Caki2 (cell line): Measurements from ENCODE around the gene ANO9. TPM values are rescaled to one million over a fixed set of nuclear protein-coding genes. Genes with fewer than 3 reads are reported as not detected.
"Not testable (repeated sequence)": the region's sequence is repeated elsewhere in the genome, so short reads cannot be mapped to it uniquely, and the experiment has no call there.

Experiments
- DNase-seq: peaks from one replicate; pipeline ENCODE4 v3.0.0-alpha.2; 2015; ENCODE audit warnings: low read depth
- in situ Hi-C: cut with HindIII; loops from 2 replicates; pipeline ENCODE4 v1.10.0; 2016; ENCODE audit warnings: low sequenced_read_pairs, low pct_unique_long_range_greater_than_20kb, mixed read lengths
- total RNA-seq: library from RNA; depleted of rRNA; stranded (reverse); fragments of >200 nt; shearing (Covaris generic); gene quantifications from 2 replicates; pipeline ENCODE4 v1.2.3, GENCODE V29; 2014; ENCODE audit warnings: low replicate concordance

ANO9 gene
- total RNA-seq, 1 experiment from 2014 or later, result not detected

DNA sequence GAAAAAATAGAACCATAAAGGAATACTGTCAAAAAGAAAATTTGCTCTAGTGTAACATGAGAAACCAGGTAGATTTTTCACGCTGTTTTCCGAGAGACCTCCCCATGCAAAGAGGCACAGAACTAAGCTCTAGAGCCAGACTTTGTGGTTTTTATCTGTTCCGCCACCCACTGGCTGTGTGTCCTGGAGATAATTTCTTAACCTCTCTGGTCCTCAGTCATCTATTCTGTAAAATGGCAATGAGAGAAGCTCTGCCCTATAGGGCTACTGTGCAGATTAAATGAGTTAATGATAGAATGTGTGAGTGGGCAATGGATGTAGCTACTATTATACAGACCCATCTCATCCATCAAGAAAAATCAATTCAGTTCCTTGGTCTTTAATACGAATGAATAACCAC is 17.6 kb downstream of the ANO9 start:
- no peak for DNase-seq
- in situ Hi-C loops, result no loop called here

DNA sequence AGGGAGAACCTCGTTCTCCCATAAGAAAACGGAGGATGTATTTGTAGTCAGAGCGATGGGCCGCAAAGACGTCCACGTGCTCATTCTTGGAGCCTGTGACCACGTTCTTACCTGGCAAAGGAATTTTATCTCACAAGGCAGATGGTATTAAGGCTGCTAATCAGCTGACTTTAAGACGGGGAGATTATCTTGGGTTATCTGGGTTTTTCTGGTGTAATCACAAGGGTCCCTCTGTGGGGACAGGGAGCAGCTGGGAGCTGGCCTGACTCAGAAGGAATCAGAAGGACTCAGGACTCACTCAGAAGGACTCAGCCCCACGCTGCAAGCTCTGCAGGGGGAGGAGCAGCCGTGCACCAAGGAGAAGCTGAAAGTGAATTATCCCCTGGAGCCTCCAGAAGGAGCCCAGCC is 19.6 kb downstream of the ANO9 start:
- in situ Hi-C loops, result no loop called here
- DNase-seq, result no peak

DNA sequence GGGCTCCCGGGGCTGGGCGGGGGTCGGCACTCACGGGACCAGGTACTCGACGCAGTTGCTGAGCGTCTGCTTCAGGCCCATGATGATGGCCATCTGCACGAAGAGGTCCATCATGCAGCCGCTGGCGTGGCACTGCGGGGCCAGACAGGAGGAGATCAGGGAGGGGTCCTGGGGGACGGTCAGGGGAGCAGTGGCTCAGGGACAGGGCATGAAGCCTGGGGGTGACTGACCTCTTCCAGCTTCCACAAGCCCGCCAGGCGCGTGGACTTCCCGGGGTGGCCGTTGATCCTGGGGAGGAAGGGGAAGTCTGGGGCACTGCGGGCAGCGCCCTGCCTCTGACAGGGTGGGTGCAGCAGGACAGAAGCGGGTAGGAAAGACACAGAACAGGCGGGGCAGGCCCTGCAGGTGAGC is 20.9 kb downstream of the ANO9 start:
- in situ Hi-C loops, result no loop called here
- no peak for DNase-seq

DNA sequence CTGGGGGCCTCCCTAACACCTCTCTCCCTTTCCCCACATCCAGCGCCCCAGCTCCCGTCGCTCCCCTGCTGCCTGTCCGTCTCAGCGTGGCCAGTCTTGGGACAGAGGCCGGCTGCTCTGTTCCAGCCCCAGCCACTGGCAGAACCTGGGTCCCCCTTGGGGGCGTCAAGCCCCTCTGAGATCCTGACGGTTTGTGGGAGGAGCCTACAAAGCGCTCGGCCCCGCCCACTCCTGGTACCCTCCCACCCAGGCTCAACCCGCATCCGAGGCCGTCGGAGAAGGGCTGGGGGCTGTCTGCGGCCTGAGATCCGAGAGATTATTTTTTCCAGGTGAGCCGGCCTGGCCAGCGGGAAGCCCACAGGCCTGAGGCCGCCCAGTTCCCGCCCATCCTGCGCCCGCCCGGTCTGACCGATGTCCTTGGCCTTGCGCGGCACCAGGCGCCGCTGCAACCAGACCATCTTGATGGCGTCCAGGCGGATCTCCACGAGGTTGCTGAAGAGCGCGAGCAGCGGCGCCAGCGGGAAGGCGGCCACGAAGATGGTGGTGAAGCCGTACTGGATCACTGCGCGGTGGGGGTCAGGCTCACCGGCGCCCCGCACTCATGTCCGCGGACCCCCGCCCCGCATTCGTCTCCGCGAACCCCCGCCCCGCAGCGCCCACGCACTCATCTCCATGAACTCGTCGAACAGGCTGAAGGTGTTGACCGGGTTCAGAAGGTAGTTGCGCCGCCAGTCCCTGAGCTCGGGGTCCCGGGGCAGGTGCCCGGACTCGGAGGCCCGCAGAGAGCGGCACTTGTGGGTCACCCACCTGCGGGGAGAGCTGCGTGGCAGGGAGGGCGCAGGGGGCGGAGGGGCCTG is 21.5 kb downstream of the ANO9 start:
- DNase-seq, result no peak
- in situ Hi-C loops, result no loop called here

DNA sequence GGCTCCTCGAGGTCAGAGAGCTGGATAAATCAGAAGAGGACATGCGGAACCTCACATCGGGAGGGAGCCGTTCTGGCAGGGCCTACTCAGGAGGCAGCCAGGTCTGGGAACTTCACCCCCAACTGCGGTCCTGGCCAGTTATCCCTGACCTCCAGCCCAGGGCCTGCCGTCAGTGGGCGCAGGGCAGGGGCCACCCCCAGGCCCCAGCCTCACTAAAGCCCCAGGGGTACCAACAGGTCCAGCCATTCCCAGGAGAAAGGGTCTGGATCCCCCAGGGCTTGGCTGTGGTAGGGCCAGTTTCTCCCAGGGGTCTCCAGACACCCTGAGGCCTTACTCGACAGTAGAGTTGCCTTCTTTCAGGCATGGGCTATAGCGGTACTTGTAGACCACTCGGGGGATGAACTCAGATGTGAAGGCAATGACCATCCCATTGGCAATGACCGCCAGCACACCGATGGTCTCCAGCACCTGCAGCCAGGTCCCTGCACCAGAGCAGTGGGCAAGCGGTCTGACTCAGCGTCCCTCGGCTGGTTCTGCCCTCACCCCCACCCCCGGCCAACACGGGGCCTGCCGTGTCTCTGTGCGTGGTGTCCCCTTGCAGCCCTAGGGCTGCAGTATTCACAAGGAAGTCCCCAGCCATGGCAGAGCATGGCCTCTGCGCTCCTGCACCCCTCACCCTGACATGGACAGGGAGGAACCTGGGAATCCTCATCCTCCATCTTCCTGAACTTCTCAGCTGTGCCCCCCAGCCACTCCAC is 22.4 kb downstream of the ANO9 start:
- DNase-seq, result no peak
- in situ Hi-C loops, result no loop called here

DNA sequence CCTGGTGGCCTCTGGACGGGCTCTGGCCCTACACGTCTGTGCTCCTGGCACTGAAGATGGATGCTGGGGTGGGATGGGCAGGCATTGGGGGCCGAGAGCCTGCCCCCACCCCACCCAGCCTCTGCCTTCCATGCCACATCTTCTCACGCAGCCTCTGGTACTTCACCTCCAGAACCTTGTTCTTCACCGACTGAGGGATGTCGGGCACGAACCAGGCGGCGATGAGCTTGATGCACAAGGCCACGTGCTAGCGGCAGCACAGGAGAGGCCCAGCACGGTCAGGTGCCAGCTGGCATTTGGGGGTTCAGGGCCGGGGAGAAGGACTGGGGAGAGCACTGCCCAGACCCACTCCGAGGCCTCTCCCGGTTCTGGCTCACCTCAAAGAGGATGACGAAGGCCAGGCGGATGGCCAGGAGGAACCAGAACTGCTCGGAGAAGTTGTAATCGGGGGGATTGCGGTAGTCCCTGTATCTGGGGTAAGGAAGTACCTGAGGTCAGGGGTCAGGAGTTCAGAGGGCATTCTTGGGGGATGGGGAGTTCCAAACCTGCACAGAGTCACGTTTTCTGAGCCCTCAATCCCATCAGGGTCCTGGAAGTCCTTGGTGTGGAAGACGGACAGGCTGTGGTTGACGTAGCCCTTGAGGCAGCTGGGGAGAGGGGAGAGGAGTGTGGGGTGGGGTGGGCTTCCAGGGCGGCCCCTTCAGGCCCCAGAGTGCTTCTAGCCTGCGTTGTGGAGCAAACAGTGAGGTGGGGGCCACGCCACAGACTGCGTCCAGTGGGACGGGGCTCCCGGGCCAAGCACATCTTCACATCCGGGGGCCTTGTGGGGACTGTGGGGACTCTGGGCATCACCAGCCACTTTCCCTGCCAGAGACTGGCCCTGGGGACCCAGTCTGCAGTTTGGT is 23.2 kb downstream of the ANO9 start:
- no peak for DNase-seq
- in situ Hi-C loops, result no loop called here

DNA sequence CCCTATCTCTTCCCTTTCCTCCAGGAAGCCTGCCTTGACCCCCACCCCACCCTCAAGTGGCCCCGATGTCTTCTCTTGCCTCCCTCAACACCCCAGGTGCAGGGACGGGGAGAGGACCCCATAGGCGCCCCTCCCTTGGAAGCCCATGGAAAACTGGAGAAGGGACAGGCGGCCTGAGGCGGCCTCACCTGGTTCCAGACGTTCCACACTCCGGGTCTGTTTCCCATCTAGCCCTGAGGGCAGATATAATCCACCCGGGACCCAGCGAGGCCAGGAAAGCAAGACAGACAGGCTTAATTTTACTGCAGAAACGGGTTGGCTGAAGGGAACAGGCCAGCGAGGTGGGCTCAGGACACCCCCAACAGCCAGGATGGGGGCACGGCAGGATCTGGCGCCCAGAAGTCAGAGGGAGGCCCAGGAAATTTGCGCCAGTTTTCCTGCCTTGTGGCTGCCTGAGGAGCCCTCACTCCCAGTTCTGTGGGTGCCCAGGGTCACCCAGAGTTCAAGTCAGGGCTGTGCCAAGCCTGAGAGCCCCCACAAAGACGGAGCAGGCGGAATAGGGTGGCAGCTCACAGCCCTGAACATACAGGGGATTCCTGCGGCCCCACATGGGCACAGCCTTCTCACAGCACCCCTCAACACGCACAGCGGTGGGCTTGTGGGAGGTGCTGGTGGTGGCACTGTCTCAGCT is 24.0 kb downstream of the ANO9 start:
- in situ Hi-C loops, result no loop called here
- DNase-seq, result no peak

DNA sequence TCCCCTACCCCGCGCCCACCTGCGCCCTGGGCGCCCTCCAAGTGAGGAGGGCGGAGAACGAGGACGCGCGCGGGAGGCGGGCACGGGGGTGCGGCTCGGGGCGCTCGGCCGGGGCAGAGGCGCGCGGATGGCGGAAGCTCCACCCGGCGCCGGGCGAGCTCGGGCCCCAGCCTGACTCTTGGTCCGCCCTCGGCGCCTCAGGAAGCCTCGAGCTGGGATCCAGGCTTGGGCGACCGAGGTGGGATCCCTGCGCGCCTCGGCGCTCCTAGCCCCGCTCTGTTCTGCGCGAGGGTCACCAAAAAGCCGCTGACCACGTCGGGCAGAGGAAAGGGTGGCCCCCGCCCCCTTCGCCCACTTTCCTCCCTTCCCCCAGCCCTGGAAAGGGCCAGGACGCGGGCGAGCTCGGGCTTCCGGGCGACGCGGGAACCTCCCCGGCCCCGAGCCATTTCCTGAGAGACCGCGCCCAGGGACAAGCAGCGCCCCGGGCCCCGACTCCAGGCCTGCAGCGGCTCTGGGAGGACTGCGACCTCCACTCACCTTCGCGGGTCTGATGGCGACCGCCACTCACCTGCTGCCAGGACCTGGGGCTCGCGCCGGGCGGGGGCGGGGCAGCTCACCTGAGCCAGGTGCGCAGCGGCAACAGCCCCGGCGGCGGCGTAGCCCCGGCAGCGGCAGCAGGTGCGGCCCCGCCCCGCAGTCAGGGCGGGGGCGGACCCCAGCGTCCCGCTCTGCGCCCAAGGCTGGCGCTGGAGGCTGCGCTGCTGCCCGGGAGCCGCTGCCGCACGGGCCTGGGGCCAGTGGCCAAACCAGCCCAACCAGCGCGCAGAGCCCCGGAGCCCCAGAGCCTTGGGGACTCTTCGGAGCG is 24.8 kb downstream of the ANO9 start:
- in situ Hi-C loops, result no loop called here
- DNase-seq, result no peak

DNA sequence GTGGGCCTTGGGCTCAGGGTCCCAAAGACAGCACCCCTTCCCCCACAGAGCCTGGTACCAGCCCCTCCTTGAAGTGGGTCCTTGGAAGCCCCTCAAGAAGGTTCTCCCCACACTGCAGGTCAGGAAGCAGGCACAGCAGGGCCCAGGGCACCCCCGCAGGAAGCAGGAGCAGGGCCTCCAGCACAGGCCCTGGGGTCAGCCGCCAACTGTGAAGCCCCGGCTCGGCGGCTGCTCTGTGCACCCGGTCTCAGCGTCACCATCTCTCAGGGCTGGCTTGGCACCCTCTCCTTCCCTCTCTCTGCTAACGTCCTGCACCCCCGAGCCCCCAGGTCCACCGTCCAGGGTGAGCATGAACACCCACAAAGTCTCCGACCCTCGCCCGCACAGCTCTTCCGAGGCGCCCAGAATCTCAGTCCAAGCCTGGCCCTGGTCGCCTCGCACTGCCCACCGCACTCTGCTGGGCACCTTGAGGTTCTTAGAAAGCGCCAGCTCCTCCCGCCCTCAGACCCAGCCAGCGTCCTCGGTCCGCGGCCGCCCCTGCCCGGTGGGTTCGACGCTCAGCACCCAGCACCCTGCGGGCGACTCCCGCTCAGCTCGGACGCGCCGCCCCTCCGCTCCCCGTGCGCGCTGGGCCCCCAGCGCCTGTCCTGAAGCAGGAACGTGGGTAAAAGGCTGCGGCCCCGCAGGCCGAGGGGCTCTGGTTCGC is 25.6 kb downstream of the ANO9 start:
- DNase-seq, result no peak
- in situ Hi-C loops, result no loop called here

DNA sequence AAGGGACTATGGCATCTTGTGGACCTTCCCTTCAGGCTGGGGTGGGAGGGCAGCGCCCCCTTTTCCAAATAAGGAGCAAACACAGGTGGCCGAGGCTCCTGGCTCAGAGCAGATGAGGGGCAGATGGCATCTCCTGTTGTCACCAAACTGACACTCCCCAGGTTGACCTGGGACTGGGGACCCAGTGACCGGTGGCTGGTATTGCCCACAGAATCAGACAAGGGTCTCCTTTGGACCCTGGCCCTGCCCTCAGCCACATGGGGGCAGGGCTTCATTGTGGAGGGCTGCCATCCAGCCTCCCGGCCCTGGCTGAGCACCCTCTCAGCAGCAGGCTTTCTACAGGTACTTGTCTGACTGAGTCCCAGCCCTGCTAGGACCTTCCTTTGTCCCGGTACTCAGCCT is 26.2 kb downstream of the ANO9 start:
- in situ Hi-C loops, result no loop called here

DNA sequence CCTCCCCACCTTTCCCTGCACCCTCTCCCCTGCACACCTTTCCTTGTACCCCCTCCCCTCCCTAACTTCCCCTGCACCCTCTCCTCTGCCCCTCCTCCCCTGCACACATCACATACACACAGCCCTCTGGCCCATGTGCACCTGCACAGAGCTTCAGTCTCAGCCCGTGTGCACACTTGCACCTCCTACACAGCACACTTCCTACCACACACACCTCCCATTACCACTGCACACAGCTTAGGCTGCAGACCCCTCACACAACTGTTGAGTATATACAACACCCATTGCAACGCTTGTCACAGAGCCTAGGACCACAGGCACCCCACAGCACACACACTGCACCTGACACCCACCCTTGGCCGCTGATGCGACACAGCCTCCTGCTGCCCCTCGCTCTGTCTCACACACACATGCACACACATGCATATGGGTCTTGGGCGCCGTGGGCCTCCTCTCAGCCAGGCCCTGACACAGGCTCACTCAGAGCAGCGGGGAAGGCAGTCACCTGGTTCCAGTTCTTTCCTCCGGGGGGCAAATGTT is 27.4 kb downstream of the ANO9 start:
- no peak for DNase-seq
- in situ Hi-C loops, result no loop called here

More for the DNA sequence above, 26.2 kb downstream of the ANO9 start:
- no peak for DNase-seq

DNA sequence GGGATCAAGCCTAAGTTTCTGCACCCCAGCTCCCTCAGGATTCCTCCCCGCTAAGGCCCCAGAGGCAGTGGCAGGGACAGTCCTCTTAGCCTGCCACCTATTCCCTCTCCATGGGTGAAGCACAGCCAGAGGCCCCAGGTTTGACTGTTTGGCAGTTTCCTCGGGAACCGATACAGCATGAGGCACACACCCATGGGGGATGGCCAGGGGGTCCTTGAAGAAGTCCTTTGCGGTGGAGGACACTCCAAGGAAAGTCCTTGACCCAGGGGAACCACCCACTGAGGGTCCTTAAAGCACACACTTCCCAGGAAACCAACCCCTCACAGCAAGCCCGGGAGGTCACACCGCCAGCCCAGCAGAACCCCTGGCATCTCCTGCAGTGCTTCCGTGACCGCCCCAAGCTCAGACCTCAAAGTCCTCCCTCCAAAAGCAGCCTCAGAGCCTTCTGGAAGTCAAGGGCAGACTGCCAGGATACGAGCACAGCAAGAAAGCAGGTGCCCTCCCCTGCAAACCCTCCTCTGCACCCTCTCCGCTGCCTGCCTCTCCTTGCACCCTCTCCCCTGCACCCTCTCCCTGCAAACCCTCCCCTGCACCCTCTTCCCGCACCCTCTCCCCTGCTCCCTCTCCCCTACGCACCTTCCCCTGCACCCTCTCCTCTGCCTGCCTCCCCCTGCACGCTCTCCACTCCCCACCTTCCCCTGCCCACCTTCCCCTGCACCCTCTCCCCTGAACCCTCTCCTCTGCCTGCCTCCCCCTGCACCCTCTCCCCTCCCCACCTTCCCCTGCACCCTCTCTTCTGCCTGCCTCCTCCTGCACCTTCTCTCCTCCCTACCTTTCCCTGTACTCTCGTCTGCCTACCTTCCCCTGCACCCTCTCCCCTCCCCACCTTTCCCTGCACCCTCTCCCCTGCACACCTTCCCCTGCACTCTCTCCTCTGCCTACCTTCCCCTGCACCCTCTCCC is 28.4 kb downstream of the ANO9 start:
- in situ Hi-C loops, result no loop called here
- DNase-seq, result no peak

DNA sequence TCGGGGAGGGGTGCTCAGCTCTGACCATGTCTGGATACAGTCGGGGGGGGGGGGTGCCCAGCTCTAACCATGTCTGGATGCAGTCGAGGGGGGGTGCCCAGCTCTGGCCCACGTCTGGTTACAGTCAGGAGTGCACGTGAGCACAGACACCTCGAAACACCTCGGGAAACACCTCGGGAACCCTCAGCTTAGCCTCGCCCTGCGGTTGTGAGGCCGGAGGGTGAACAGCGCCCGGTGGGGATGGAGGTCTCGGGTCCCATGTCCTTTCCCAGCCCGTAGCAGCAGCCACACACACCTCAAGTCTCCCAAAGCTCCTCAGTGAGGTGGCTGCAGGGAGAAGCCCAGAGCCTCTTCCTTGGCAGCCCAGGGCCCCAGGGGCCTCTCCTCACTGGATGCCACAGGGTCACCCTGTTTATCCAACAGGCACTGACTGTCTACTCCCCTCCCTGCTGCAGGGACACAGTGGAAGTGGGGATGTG is 29.1 kb downstream of the ANO9 start:
- no peak for DNase-seq
- in situ Hi-C loops, result no loop called here

DNA sequence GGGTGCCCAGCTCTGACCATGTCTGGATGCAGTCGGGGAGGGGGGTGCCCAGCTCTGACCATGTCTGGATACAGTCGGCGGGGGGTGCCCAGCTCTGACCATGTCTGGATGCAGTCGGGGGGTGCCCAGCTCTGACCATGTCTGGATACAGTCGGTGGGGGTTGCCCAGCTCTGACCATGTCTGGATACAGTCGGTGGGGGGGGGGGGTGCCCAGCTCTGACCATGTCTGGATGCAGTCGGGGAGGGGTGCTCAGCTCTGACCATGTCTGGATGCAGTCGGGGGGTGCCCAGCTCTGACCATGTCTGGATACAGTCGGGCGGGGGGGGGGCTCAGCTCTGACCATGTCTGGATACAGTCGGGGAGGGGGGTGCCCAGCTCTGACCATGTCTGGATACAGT is 30.3 kb downstream of the ANO9 start:
- in situ Hi-C loops, result not testable (repeated sequence)

DNA sequence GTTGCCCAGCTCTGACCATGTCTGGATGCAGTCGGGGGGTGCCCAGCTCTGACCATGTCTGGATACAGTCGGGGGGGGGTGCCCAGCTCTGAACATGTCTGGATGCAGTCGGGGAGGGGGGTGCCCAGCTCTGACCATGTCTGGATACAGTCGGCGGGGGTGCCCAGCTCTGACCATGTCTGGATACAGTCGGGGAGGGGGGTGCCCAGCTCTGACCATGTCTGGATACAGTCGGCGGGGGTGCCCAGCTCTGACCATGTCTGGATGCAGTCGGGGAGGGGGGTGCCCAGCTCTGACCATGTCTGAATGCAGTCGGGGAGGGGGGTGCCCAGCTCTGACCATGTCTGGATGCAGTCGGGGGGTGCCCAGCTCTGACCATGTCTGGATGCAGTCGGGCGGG is 31.1 kb downstream of the ANO9 start:
- DNase-seq, in situ Hi-C loops: not testable (repeated sequence)

More for the DNA sequence above, 30.3 kb downstream of the ANO9 start:
- DNase-seq, result not testable (repeated sequence)
